Measurements from ENCODE around the gene ZNHIT2. TPM values are rescaled to one million over a fixed set of nuclear protein-coding genes. Genes with fewer than 3 reads are reported as not detected.
"Not testable (repeated sequence)": the region's sequence is repeated elsewhere in the genome, so short reads cannot be mapped to it uniquely, and the experiment has no call there.

The ZNHIT2 gene
- total and polyA plus RNA-seq, 11 donors = 5.5 to 15.5 (median 8.0) TPM

DNA sequence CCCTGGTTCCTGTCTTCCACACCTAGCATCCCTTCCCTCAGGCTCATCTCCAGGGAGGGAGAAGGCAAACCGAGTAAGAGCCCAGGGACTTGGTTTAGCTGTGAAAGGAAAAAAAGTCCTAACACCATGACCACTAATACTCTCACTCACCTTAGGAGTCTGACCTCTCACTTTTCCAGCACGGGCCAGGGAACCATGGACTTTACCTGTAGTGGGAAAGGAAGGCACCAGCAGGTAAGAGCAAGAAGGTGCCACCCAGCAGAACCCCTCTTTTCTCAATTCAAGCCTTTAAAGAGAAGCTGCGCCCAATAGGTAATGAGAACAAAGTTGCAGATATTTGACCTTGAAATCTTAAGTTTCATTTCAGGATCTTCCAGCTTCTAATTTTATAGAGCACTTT is 3.3 kb upstream of the ZNHIT2 start:
- DNase-seq = no peak
- no peak for ATAC-seq
- H3K9me3 ChIP-seq = no peaks in the 10 kb centered on the region
- peaks cover 0 to 48% (median 34%) of the 10 kb centered on the region in 12 donors for H3K4me1 ChIP-seq
- H3K4me3 ChIP-seq = peak overlapping the region in 11 of 12 donors; percentile 72 to 98 (median 85)
- H3K27ac ChIP-seq = peak overlapping the region in 10 of 12 donors; percentile 76 to 96 (median 89)
- WGBS, 4 donors = 57 to 75% (median 60%) methylated on average over 3 of the region's 3 CpGs
- intact Hi-C loops (cut with DNase I) = loop anchor here in 4 of 10 donors (2.0 to 10.0 kb wide), 3 partner anchors 36 to 196 kb away; partner anchors contain the start of genes CAPN1 (in 2 of the 4), CDCA5 (in 1 of the 4), PPP2R5B (in 1 of the 4) and ZFPL1 (in 1 of the 4)
- H3K36me3 ChIP-seq = peaks cover 0 to 57% (median 52%) of the 10 kb centered on the region in 9 donors
- H3K27me3 ChIP-seq = no peaks in the 10 kb centered on the region
- TF ChIP-seq, protein P1, sequence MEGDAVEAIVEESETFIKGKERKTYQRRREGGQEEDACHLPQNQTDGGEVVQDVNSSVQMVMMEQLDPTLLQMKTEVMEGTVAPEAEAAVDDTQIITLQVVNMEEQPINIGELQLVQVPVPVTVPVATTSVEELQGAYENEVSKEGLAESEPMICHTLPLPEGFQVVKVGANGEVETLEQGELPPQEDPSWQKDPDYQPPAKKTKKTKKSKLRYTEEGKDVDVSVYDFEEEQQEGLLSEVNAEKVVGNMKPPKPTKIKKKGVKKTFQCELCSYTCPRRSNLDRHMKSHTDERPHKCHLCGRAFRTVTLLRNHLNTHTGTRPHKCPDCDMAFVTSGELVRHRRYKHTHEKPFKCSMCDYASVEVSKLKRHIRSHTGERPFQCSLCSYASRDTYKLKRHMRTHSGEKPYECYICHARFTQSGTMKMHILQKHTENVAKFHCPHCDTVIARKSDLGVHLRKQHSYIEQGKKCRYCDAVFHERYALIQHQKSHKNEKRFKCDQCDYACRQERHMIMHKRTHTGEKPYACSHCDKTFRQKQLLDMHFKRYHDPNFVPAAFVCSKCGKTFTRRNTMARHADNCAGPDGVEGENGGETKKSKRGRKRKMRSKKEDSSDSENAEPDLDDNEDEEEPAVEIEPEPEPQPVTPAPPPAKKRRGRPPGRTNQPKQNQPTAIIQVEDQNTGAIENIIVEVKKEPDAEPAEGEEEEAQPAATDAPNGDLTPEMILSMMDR (IDR thresholded peaks at IDR 0.05) = no peak
- TF ChIP-seq POLR2A (IDR thresholded peaks at IDR 0.05) = no peak

DNA sequence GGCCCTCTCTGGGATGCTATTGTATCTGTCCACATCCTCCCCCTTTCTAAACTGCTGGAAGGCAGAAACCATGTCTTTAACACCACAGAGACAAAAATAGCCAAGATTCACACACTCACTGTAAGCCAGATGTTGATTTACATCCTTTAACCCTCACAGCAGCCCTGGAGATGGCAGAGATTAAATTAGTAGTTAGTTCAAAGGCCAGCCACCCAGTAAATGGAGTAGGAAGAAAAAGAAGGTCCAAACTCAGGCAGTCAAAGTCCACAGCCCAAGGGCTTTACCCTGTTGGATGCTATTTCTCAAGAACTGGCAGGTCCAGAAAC is 2.1 kb upstream of the ZNHIT2 start:
- no peak for TF ChIP-seq POLR2A (IDR thresholded peaks at IDR 0.05)
- TF ChIP-seq, protein P1 (IDR thresholded peaks at IDR 0.05) = no peak
- Histone ChIP-seq H3K4me3 (no peak overlapping the region), H3K4me1 (peaks cover 0 to 55% (median 36%) of the 10 kb centered on the region in 12 donors), H3K27ac (peak overlapping the region in 1 of 12 donors; percentile 66), H3K27me3 (no peaks in the 10 kb centered on the region), H3K36me3 (peaks cover 0 to 50% (median 40%) of the 10 kb centered on the region in 9 donors), H3K9me3 (no peaks in the 10 kb centered on the region)
- DNase-seq = no peak
- intact Hi-C loops (cut with DNase I) = loop anchor here (2.0 to 10.0 kb wide), 11 partner anchors 65 to 345 kb away; partner anchors contain the start of genes ARL2 (in 5 of the 10), CDC42BPG (in 2 of the 10), CAPN1 (in 1 of the 10) and DPF2 (in 1 of the 10)
- ATAC-seq = no peak

DNA sequence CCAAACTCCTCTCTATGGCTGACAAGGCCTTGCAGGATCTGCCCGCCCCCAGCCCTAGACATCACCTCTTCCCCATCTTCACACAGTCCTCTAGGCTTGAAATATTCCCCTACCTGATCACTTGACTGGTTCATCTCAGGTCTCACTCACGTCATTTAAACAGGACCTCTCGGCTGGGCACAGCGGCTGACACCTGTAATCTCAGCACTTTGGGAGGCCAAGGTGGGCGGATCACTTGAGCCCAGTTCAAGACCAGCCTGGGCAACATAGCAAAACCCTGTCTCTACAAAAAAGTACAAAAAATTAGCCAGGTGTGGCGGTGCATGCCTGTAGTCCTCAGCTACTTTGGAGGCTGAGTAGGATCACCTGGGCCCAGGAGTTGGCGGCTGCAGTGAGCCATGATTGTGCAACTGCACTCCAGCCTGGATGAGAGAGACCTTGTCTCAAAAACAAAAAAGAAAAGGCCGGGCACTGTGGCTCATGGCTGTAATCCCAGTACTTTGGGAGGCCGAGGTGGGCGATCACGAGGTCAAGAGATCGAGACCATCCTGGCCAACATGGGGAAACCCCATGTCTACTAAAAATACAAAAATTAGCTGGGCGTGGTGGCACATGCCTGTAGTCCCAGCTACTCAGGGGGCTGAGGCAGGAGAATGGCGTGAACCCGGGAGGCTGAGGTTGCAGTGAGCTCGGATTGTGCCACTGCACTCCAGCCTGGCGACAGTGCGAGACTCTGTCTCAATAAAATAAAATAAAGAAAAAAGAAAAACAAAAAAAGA is 1.6 kb upstream of the ZNHIT2 start:
- H3K9me3 ChIP-seq, H3K27me3 ChIP-seq, ATAC-seq, DNase-seq, H3K4me3 ChIP-seq: not testable (repeated sequence)
- Histone ChIP-seq H3K27ac (peak overlapping the region in 1 of 12 donors; percentile 66), H3K36me3 (peaks cover 0 to 45% (median 34%) of the 10 kb centered on the region in 9 donors), H3K4me1 (peaks cover 0 to 59% (median 36%) of the 10 kb centered on the region in 12 donors)
- WGBS, 4 donors = 84 to 89% (median 88%) methylated on average over 18 of the region's 18 CpGs
- intact Hi-C loops (cut with DNase I) = loop anchor here (1.0 to 10.0 kb wide), 12 partner anchors 66 to 344 kb away; partner anchors contain the start of genes ARL2 (in 6 of the 10), CDC42BPG (in 2 of the 10), CAPN1 (in 1 of the 10) and DPF2 (in 1 of the 10)

DNA sequence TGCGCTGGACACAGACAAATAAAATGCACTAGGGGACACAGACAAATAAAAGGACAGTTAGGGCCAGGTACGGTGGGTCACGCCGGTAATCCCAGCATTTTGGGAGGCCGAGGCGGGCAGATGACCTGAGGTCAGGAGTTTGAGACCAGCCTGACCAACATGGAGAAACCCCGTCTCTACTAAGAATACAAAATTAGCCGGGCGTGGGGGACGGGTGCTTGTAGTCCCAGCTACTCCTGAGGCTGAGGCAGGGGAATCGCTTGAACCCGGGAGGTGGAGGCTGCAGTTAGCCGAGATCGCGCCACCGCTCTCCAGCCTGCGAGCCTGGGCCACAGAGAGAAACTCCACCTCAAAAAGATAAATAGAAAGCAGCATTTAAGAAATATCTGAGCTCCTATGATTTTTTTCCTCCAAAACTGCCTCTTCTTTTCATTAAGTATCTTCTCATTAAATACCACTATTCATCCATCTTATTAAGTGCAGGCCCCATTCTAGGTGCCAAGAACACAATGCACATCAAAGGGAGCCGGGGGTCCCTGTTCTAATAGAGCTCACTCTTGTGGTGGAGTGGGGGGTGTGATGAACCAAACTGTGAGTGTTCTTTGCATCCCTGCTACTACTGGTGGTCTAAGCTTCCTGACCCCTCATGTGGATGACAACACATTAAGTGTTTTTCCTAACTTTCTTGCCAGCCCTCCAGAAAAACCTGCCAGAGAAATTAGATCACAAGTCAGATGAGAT is 766 bp upstream of the ZNHIT2 start:
- Histone ChIP-seq H3K36me3 (peaks cover 0 to 45% (median 33%) of the 10 kb centered on the region in 9 donors), H3K27ac (peak overlapping the region in 8 of 12 donors; percentile 3 to 87 (median 47)), H3K27me3 (peaks cover 0 to 2% (median 0%) of the 10 kb centered on the region in 9 donors), H3K9me3 (no peaks in the 10 kb centered on the region), H3K4me1 (peaks cover 0 to 63% (median 38%) of the 10 kb centered on the region in 12 donors), H3K4me3 (peak overlapping the region in 6 of 12 donors; percentile 67 to 89 (median 81))
- TF ChIP-seq POLR2A (IDR thresholded peaks at IDR 0.05) = no peak
- TF ChIP-seq, protein P1 (IDR thresholded peaks at IDR 0.05) = peak in 3 of 12 donors; percentile 4 to 38 (median 10)
- WGBS, 4 donors = 77 to 86% (median 82%) methylated on average over 18 of the region's 18 CpGs
- ATAC-seq (no peak), DNase-seq (peak in 1 of 5 donors; percentile 17)
- intact Hi-C loops (cut with DNase I) = loop anchor here (1.0 to 10.0 kb wide), 12 partner anchors 67 to 343 kb away; partner anchors contain the start of genes ARL2 (in 6 of the 10), CDC42BPG (in 2 of the 10), CAPN1 (in 1 of the 10) and DPF2 (in 1 of the 10)

Data from heart left ventricle (tissue), 16 donors.